Progenitor cell of endocrine pancreas (in vitro differentiated cells): ENCODE data around the gene HAUS8. TPM values are rescaled to one million over a fixed set of nuclear protein-coding genes. Genes with fewer than 3 reads are reported as not detected.

Source experiments
- DNase-seq: peaks from one replicate; pipeline ENCODE4 v3.0.0; 2021; ENCODE audit warnings: low spot score; ENCODE audit not compliant: unreplicated experiment
- H3K27ac Mint-ChIP-seq: 2 replicates; pipeline ENCODE4 v1.8.0; 2021; ENCODE audit warnings: mild to moderate bottlenecking, moderate library complexity, mixed read lengths
- H3K27me3 Mint-ChIP-seq: 2 replicates; pipeline ENCODE4 v1.8.0; 2021; ENCODE audit warnings: mixed read lengths
- H3K36me3 Mint-ChIP-seq: 2 replicates; pipeline ENCODE4 v1.8.0; 2022; ENCODE audit warnings: mixed read lengths; ENCODE audit not compliant: insufficient read depth
- H3K4me1 Mint-ChIP-seq: 2 replicates; pipeline ENCODE4 v1.8.0; 2021; ENCODE audit warnings: low read depth, mixed read lengths
- H3K4me3 Mint-ChIP-seq: 2 replicates; pipeline ENCODE4 v1.8.0; 2021; ENCODE audit warnings: low read depth, mild to moderate bottlenecking, moderate library complexity, mixed read lengths
- H3K9me3 Mint-ChIP-seq: 2 replicates; pipeline ENCODE4 v1.8.0; 2021; ENCODE audit warnings: low read depth, mixed read lengths
- CTCF ChIP-seq: fragments of 200-600 bp; sonication (generic); IDR thresholded peaks from one replicate; pipeline ENCODE4 v1.5.0; 2021; ENCODE audit warnings: antibody characterized with exemption, mild to moderate bottlenecking; ENCODE audit not compliant: unreplicated experiment
- total RNA-seq: library from RNA; stranded (reverse); gene quantifications from 2 replicates; pipeline ENCODE4 v1.2.1, GENCODE V29; 2021

Gene HAUS8
- total RNA-seq, 1 donor from 2014 or later = 17.7 TPM

GRCh38 chr19:17061691-17062090 lies 13.6 kb downstream of the HAUS8 start:
- DNase-seq = no peak
- Mint-ChIP-seq H3K27me3 (no peaks in the 10 kb centered on the region), H3K36me3 (peaks cover 12% of the 10 kb centered on the region), H3K4me1 (no peaks in the 10 kb centered on the region), H3K27ac (no peak overlapping the region), H3K9me3 (no peaks in the 10 kb centered on the region), H3K4me3 (no peak overlapping the region)
- TF ChIP-seq CTCF = no peak

GRCh38 chr19:17061205-17061604 lies 14.0 kb downstream of the HAUS8 start:
- Mint-ChIP-seq H3K4me3 (no peak overlapping the region), H3K36me3 (peaks cover 12% of the 10 kb centered on the region), H3K9me3 (no peaks in the 10 kb centered on the region), H3K27ac (no peak overlapping the region), H3K27me3 (no peaks in the 10 kb centered on the region), H3K4me1 (no peaks in the 10 kb centered on the region)
- no peak for DNase-seq
- TF ChIP-seq CTCF = no peak

- Mint-ChIP-seq H3K36me3 (peaks cover 12% of the 10 kb centered on the region), H3K27ac (no peak overlapping the region)
- no peak for DNase-seq
These were observed 14.4 kb downstream of the HAUS8 start for GRCh38 chr19:17060802-17061201.

DNA sequence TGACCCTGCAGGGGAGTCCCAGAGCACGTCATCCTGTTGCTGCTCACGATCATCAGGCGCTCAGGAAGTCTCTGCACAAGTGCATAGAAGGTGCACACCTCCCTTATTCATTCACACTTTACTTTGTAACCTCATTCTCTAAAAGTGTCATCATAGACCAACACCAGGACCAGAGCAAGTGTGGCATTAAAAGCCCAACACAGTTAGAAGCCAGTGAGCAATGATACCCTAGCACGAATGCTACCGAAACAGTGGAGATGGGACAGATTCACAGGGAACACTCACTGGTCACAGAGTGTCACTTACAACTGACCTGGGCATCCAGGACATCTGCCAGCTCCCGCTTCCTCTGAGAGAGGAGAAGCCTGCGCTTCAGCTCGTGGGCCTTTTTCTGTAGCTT lies 17.0 kb downstream of the HAUS8 start:
- DNase-seq = no peak
- no peak overlapping the region for H3K27ac Mint-ChIP-seq
- no peak for TF ChIP-seq CTCF
- H3K4me1 Mint-ChIP-seq = no peaks in the 10 kb centered on the region
- no peaks in the 10 kb centered on the region for H3K9me3 Mint-ChIP-seq
- H3K4me3 Mint-ChIP-seq = no peak overlapping the region
- no peaks in the 10 kb centered on the region for H3K27me3 Mint-ChIP-seq
- H3K36me3 Mint-ChIP-seq = peaks cover 9% of the 10 kb centered on the region

More at GRCh38 chr19:17060802-17061201, 14.4 kb downstream of the HAUS8 start:
- TF ChIP-seq CTCF = no peak
- H3K4me1 Mint-ChIP-seq = no peaks in the 10 kb centered on the region
- no peaks in the 10 kb centered on the region for H3K9me3 Mint-ChIP-seq
- no peaks in the 10 kb centered on the region for H3K27me3 Mint-ChIP-seq
- no peak overlapping the region for H3K4me3 Mint-ChIP-seq

- Mint-ChIP-seq H3K4me3 (no peak overlapping the region), H3K9me3 (no peaks in the 10 kb centered on the region), H3K27ac (no peak overlapping the region), H3K36me3 (peaks cover 20% of the 10 kb centered on the region), H3K4me1 (no peaks in the 10 kb centered on the region), H3K27me3 (no peaks in the 10 kb centered on the region)
- DNase-seq = no peak
- no peak for TF ChIP-seq CTCF
These were observed 19.6 kb downstream of the HAUS8 start for GRCh38 chr19:17055636-17056035.
